ENCODE data around the gene RFT1. TPM values are rescaled to one million over a fixed set of nuclear protein-coding genes. Genes with fewer than 3 reads are reported as not detected.

RFT1 gene
- total RNA-seq, 6 experiments from 2014 or later: 9.3 to 12.4 (median 10.4) TPM

DNA sequence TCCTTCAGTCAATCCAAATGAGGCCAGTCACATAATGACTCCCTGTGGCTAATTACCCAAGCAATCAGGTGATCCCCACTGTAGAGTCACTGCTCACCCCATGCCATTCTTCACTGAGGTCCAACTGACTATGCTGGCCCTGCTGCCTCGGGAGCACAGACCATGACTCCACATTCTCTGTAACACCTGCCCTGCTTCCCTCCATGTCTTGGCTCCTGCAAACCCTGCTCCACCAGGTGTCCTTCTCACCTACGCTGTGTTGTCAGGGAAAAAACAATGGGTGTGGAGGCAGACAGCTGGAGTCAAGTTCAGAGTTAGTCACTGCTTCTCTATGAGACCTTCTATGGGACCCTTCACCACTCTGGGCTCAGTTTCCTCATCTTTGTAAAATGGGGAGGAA is 78.3 kb downstream of the RFT1 start:
- H3K4me3 ChIP-seq: no peak overlapping the region
- ATAC-seq: peak in 1 of 4 donors; percentile 9
- no peak for DNase-seq
- WGBS (ENCODE audit: insufficient coverage, low coverage, low lambda C conversion rate, missing lambda C conversion rate): 100% methylated on average over 1 of the region's 2 CpGs
- H3K27me3 ChIP-seq: no peaks in the 10 kb centered on the region
- TF ChIP-seq, protein P1, sequence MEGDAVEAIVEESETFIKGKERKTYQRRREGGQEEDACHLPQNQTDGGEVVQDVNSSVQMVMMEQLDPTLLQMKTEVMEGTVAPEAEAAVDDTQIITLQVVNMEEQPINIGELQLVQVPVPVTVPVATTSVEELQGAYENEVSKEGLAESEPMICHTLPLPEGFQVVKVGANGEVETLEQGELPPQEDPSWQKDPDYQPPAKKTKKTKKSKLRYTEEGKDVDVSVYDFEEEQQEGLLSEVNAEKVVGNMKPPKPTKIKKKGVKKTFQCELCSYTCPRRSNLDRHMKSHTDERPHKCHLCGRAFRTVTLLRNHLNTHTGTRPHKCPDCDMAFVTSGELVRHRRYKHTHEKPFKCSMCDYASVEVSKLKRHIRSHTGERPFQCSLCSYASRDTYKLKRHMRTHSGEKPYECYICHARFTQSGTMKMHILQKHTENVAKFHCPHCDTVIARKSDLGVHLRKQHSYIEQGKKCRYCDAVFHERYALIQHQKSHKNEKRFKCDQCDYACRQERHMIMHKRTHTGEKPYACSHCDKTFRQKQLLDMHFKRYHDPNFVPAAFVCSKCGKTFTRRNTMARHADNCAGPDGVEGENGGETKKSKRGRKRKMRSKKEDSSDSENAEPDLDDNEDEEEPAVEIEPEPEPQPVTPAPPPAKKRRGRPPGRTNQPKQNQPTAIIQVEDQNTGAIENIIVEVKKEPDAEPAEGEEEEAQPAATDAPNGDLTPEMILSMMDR (IDR thresholded peaks at IDR 0.05): no peak
- no peak for TF ChIP-seq POLR2A (IDR thresholded peaks at IDR 0.05)
- no peaks in the 10 kb centered on the region for H3K36me3 ChIP-seq
- no peaks in the 10 kb centered on the region for H3K9me3 ChIP-seq
- H3K27ac ChIP-seq: no peak overlapping the region
- intact Hi-C loops (cut with DNase I): no loop called here
- H3K4me1 ChIP-seq: peaks cover 0 to 7% (median 0%) of the 10 kb centered on the region in 4 donors

DNA sequence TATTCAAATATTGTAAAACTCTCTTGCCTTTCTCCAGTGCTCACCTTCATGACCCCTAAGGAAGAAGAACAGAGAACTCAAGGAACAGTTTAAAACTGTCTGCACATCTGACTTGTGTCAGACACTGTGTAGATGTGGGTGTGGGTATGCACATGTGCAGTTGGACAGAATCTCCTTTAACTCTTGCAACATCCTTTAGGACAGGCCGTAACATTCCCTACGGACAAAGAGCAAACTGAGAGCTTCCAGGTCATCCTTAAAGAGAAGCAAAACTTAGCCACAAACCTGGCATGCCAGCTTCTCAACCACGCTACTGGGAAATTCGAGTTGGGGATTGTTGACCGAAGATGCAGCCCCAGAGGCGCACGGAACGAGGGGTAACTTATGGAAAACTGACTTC is 80.2 kb downstream of the RFT1 start:
- H3K4me1 ChIP-seq: peaks cover 0 to 7% (median 0%) of the 10 kb centered on the region in 4 donors
- H3K27ac ChIP-seq: no peak overlapping the region
- H3K36me3 ChIP-seq: no peaks in the 10 kb centered on the region
- peak in 3 of 4 donors; percentile 31 to 50 (median 42) for ATAC-seq
- H3K9me3 ChIP-seq: no peaks in the 10 kb centered on the region
- H3K27me3 ChIP-seq: no peaks in the 10 kb centered on the region
- intact Hi-C loops (cut with DNase I): no loop called here
- no peak for TF ChIP-seq POLR2A (IDR thresholded peaks at IDR 0.05)
- TF ChIP-seq, protein P1 (IDR thresholded peaks at IDR 0.05): no peak
- no peak for DNase-seq
- H3K4me3 ChIP-seq: no peak overlapping the region
- 45% methylated on average over 4 of the region's 8 CpGs for WGBS (ENCODE audit: insufficient coverage, low coverage, low lambda C conversion rate, missing lambda C conversion rate)

GRCh38 chr3:53046171-53047170 is 83.8 kb downstream of the RFT1 start:
- Histone ChIP-seq H3K36me3 (no peaks in the 10 kb centered on the region), H3K27ac (peak overlapping the region in 2 of 3 donors; percentile 81 to 88)

DNA sequence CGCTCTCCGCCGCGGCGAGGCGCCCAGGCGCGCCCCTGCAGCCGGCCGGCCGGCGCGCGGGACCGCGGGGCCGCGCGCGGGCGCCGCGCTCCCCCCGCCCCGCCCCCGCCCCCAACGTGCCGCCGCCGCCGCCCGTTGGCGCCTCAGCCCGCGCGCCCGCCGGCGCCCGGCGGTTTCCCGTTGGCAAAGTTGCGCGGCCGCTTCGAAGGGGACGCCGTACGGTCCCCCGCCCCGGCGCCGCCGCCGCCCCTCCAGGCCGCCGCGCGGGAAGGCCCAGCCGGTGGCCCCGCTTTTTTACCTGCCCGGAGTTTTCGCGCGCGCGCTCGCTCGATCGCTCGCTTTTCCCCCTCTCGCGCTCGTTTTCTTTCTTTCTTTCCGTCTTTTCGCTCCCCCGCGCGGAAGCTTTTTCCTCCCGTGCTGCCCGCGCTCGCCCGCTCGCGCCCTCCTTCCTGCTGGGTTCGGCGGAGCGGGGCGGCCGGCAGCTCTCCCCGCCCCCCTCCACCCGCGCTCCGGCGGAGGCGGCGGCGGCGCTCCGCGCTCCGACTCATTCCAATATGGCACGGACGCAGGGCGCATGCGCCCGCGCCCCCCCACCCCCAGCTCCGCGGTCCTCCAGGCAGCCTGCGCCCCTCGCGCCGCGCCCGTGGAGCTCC is 84.6 kb downstream of the RFT1 start, which contains the start of gene SFMBT1:
Gene SFMBT1, minus strand, starts transcription at position 556 of the 653 bp plus-strand sequence. CDS start 76,945 bp downstream, outside the sequence.
- Histone ChIP-seq H3K4me3 (peak within 1 kb of the TSS; percentile 88 to 96 (median 91)), H3K27ac (peak within 1 kb of the TSS; percentile 77 to 93 (median 90)), H3K4me1 (peaks cover 0 to 27% (median 5%) of the 10 kb centered on the region in 4 donors), H3K27me3 (no peaks in the 10 kb centered on the region), H3K9me3 (no peaks in the 10 kb centered on the region), H3K36me3 (no peaks in the 10 kb centered on the region)
- ATAC-seq: peak; percentile 67 to 74 (median 70)
- peak; percentile 48 for TF ChIP-seq POLR2A (IDR thresholded peaks at IDR 0.05)
- TF ChIP-seq, protein P1 (IDR thresholded peaks at IDR 0.05): no peak
- peak; percentile 73 to 78 (median 78) for DNase-seq
- 0% methylated on average over 15 of the region's 117 CpGs for WGBS (ENCODE audit: insufficient coverage, low coverage, low lambda C conversion rate, missing lambda C conversion rate)
- intact Hi-C loops (cut with DNase I): no loop called here

More at GRCh38 chr3:53046171-53047170, 83.8 kb downstream of the RFT1 start:
- Histone ChIP-seq H3K4me3 (peak overlapping the region; percentile 88 to 96 (median 91)), H3K4me1 (peaks cover 0 to 24% (median 3%) of the 10 kb centered on the region in 4 donors), H3K9me3 (no peaks in the 10 kb centered on the region), H3K27me3 (no peaks in the 10 kb centered on the region)
- no peak for TF ChIP-seq POLR2A (IDR thresholded peaks at IDR 0.05)
- TF ChIP-seq, protein P1 (IDR thresholded peaks at IDR 0.05): peak; percentile 14 to 29 (median 24)
- ATAC-seq (peak; percentile 22 to 36 (median 28)), DNase-seq (peak; percentile 57 to 72 (median 62))
- 24% methylated on average over 9 of the region's 113 CpGs for WGBS (ENCODE audit: insufficient coverage, low coverage, low lambda C conversion rate, missing lambda C conversion rate)
- intact Hi-C loops (cut with DNase I): no loop called here
